Astrocyte (in vitro differentiated cells and primary cell): Measurements from ENCODE around the gene FLACC1. TPM values are rescaled to one million over a fixed set of nuclear protein-coding genes. Genes with fewer than 3 reads are reported as not detected.

Experiments used
- DNase-seq: peaks from one replicate; pipeline ENCODE4 v3.0.0-alpha.2; 2010; ENCODE audit warnings: low read depth
- FAIRE-seq: peaks from 2 replicates; lab custom pipeline; 2011; peaks lifted over from hg19 to GRCh38; lab: Jason Lieb, UNC
- H2AFZ ChIP-seq: 2 replicates; pipeline ENCODE4 v1.6.0; 2012; ENCODE audit warnings: low read depth, low read length, inconsistent platforms
- H3K27ac ChIP-seq: 2 replicates; pipeline ENCODE4 v1.5.1; 2011; ENCODE audit warnings: low read depth, low read length, inconsistent platforms
- H3K27me3 ChIP-seq: 2 replicates; pipeline ENCODE4 v1.6.0; 2011; ENCODE audit warnings: low read length, inconsistent platforms; ENCODE audit not compliant: insufficient read depth
- H3K36me3 ChIP-seq: 2 replicates; pipeline ENCODE4 v1.5.1; 2011; ENCODE audit warnings: low read length, inconsistent platforms; ENCODE audit not compliant: insufficient read depth
- H3K4me1 ChIP-seq: 2 replicates; pipeline ENCODE4 v1.5.1; 2011; ENCODE audit warnings: low read length, inconsistent platforms; ENCODE audit not compliant: insufficient read depth
- H3K4me2 ChIP-seq: 2 replicates; pipeline ENCODE4 v1.6.0; 2012; ENCODE audit warnings: low read length, inconsistent platforms
- H3K4me3 ChIP-seq: 2 replicates; pipeline ENCODE4 v1.5.1; 2011; ENCODE audit warnings: low read depth, mild to moderate bottlenecking, low read length, inconsistent platforms; ENCODE audit not compliant: insufficient read depth
- H3K79me2 ChIP-seq: 2 replicates; pipeline ENCODE4 v1.6.0; 2012; ENCODE audit warnings: mild to moderate bottlenecking, low read length, inconsistent platforms; ENCODE audit not compliant: insufficient read depth
- H3K9ac ChIP-seq: 2 replicates; pipeline ENCODE4 v1.6.0; 2012; ENCODE audit warnings: mild to moderate bottlenecking, low read length, inconsistent platforms
- H3K9me3 ChIP-seq: 2 replicates; pipeline ENCODE4 v1.5.1; 2012; ENCODE audit warnings: low read depth, mild to moderate bottlenecking, low read length, inconsistent platforms; ENCODE audit not compliant: insufficient read depth
- H4K20me1 ChIP-seq: 2 replicates; pipeline ENCODE4 v1.6.0; 2012; ENCODE audit warnings: low read length, inconsistent platforms; ENCODE audit not compliant: insufficient read depth
- H3K27ac Mint-ChIP-seq: one replicate; pipeline ENCODE4 v1.8.0; 2021; ENCODE audit warnings: mild to moderate bottlenecking, mixed read lengths; ENCODE audit not compliant: unreplicated experiment
- H3K27me3 Mint-ChIP-seq: one replicate; pipeline ENCODE4 v1.8.0; 2021; ENCODE audit warnings: low read depth, mixed read lengths; ENCODE audit not compliant: unreplicated experiment
- H3K36me3 Mint-ChIP-seq: one replicate; pipeline ENCODE4 v1.8.0; 2021; ENCODE audit warnings: low read depth, mixed read lengths; ENCODE audit not compliant: unreplicated experiment
- H3K4me1 Mint-ChIP-seq: one replicate; pipeline ENCODE4 v1.8.0; 2021; ENCODE audit warnings: low read depth, mixed read lengths; ENCODE audit not compliant: unreplicated experiment
- H3K4me3 Mint-ChIP-seq: one replicate; pipeline ENCODE4 v1.8.0; 2021; ENCODE audit warnings: mild to moderate bottlenecking, moderate library complexity, mixed read lengths; ENCODE audit not compliant: unreplicated experiment
- H3K9me3 Mint-ChIP-seq: one replicate; pipeline ENCODE4 v1.8.0; 2021; ENCODE audit warnings: mild to moderate bottlenecking, mixed read lengths; ENCODE audit not compliant: unreplicated experiment
- EZH2 ChIP-seq: IDR thresholded peaks from 2 replicates; pipeline ENCODE4 v1.6.1; 2012; ENCODE audit warnings: mild to moderate bottlenecking, low read length, inconsistent platforms; ENCODE audit not compliant: insufficient read depth
- total RNA-seq: library from RNA; stranded (reverse); gene quantifications from 2 replicates; pipeline ENCODE4 v1.2.1, GENCODE V29; 2021
- TF ChIP-seq, protein P1 (sequence below): IDR thresholded peaks from 2 replicates; pipeline ENCODE4 v1.5.1; 2011; ENCODE audit warnings: low read depth, mild to moderate bottlenecking, inconsistent platforms, low read length, moderate library complexity; ENCODE audit not compliant: insufficient read depth

Gene FLACC1
- total RNA-seq, 1 donor from 2014 or later: 2.2 TPM

DNA sequence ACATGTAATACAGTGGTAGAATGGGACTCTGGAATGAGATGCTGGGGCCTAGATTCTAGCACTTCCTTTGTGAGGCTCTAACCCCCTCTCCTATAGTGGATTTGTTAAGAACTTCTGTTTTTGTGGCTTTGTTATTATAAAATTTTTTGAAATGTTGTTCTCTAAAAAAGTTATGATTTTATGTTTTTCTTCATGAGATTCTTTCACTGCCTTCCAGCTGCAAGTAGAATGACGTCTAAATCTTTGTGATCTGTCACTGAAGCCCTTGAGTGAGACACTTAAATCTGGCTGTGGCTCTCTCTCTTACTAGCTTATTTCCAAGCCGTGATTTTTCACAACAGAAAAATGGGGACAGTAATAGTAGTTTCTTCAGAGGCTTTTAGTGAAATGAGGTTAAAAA lies 95.2 kb downstream of the FLACC1 start:
- H3K27me3 Mint-ChIP-seq: no peaks in the 10 kb centered on the region
- no peak overlapping the region for H3K4me3 ChIP-seq
- DNase-seq (no peak), FAIRE-seq (no peak)
- H3K36me3 Mint-ChIP-seq: no peaks in the 10 kb centered on the region
- TF ChIP-seq EZH2: no peak
- TF ChIP-seq, protein P1, sequence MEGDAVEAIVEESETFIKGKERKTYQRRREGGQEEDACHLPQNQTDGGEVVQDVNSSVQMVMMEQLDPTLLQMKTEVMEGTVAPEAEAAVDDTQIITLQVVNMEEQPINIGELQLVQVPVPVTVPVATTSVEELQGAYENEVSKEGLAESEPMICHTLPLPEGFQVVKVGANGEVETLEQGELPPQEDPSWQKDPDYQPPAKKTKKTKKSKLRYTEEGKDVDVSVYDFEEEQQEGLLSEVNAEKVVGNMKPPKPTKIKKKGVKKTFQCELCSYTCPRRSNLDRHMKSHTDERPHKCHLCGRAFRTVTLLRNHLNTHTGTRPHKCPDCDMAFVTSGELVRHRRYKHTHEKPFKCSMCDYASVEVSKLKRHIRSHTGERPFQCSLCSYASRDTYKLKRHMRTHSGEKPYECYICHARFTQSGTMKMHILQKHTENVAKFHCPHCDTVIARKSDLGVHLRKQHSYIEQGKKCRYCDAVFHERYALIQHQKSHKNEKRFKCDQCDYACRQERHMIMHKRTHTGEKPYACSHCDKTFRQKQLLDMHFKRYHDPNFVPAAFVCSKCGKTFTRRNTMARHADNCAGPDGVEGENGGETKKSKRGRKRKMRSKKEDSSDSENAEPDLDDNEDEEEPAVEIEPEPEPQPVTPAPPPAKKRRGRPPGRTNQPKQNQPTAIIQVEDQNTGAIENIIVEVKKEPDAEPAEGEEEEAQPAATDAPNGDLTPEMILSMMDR: no peak
- H3K9me3 Mint-ChIP-seq: no peaks in the 10 kb centered on the region
- no peak overlapping the region for H3K9ac ChIP-seq
- H3K79me2 ChIP-seq: peaks cover 44% of the 10 kb centered on the region
- H3K4me3 Mint-ChIP-seq: no peak overlapping the region
- no peaks in the 10 kb centered on the region for H3K36me3 ChIP-seq
- no peak overlapping the region for H2AFZ ChIP-seq
- peaks cover 11% of the 10 kb centered on the region for H3K4me1 ChIP-seq
- peaks cover 28% of the 10 kb centered on the region for H3K4me1 Mint-ChIP-seq
- H3K27me3 ChIP-seq: no peaks in the 10 kb centered on the region
- H3K4me2 ChIP-seq: no peak overlapping the region
- no peaks in the 10 kb centered on the region for H4K20me1 ChIP-seq
- no peak overlapping the region for H3K27ac ChIP-seq
- no peak overlapping the region for H3K27ac Mint-ChIP-seq
- no peaks in the 10 kb centered on the region for H3K9me3 ChIP-seq

DNA sequence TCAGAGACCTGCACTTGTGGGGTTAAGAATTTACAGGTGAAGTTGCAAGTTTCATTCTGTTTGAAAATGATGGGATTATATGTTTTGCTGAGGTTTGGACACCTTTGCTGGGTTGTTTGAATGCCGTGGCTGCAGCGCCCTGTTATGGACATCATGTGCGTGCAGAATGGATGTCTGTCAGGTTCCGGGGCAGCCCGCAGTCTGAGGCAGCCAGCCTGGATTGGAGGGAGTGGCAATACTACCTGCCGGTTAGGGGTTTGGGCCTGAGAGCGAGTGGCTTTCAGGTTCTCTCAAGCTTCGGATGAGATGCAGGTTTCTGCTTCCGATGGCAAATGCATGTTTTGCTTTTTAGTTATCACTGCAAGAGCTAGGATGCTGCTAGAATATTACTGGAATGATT lies 95.7 kb downstream of the FLACC1 start:
- Histone ChIP-seq H3K4me2 (no peak overlapping the region), H3K79me2 (peaks cover 44% of the 10 kb centered on the region), H3K27me3 (no peaks in the 10 kb centered on the region), H3K27ac (no peak overlapping the region), H3K4me1 (peaks cover 11% of the 10 kb centered on the region), H3K9ac (no peak overlapping the region), H4K20me1 (no peaks in the 10 kb centered on the region), H3K4me3 (no peak overlapping the region), H2AFZ (no peak overlapping the region), H3K36me3 (no peaks in the 10 kb centered on the region), H3K9me3 (no peaks in the 10 kb centered on the region)
- no peak for DNase-seq
- TF ChIP-seq, protein P1: no peak
- no peak for TF ChIP-seq EZH2
- Mint-ChIP-seq H3K27me3 (no peaks in the 10 kb centered on the region), H3K36me3 (no peaks in the 10 kb centered on the region), H3K4me1 (peaks cover 28% of the 10 kb centered on the region), H3K27ac (no peak overlapping the region), H3K9me3 (no peaks in the 10 kb centered on the region), H3K4me3 (no peak overlapping the region)
- FAIRE-seq: no peak

GRCh38 chr2:201260302-201260800 lies 96.8 kb downstream of the FLACC1 start, which contains the start of gene CASP8:
TSS of gene CASP8 (plus strand) at chr2:201260536. CDS start at chr2:201266487, 5,951 bp downstream.
- Mint-ChIP-seq H3K27me3 (no peaks in the 10 kb centered on the region), H3K36me3 (no peaks in the 10 kb centered on the region), H3K9me3 (no peaks in the 10 kb centered on the region), H3K4me3 (peak within 1 kb of the TSS; percentile 90), H3K27ac (peak within 1 kb of the TSS; percentile 99), H3K4me1 (peaks cover 28% of the 10 kb centered on the region)
- Histone ChIP-seq H3K27ac (no peak within 1 kb of the TSS), H4K20me1 (no peaks in the 10 kb centered on the region), H3K4me3 (peak within 1 kb of the TSS; percentile 77), H2AFZ (peak within 1 kb of the TSS; percentile 24), H3K9ac (no peak within 1 kb of the TSS), H3K4me2 (peak within 1 kb of the TSS; percentile 94), H3K36me3 (no peaks in the 10 kb centered on the region), H3K9me3 (no peaks in the 10 kb centered on the region), H3K4me1 (peaks cover 11% of the 10 kb centered on the region), H3K79me2 (peaks cover 39% of the 10 kb centered on the region), H3K27me3 (no peaks in the 10 kb centered on the region)
- TF ChIP-seq, protein P1: no peak
- TF ChIP-seq EZH2: no peak
- no peak for FAIRE-seq
- DNase-seq: peak; percentile 33
